Hematopoietic multipotent progenitor cell treated with erythropoietin and hydrocortisone succinate and interleukin-3 and kit ligand, for 17 days (in vitro differentiated cells): ENCODE measurements around the gene UBR7.
A peak's percentile ranks its signal among the peaks of the same experiment; 100 is the strongest.

Experiments used
- DNase-seq: peaks from one replicate; pipeline ENCODE4 v3.0.0-alpha.2; 2015; ENCODE audit warnings: low spot score

The UBR7 gene

DNA sequence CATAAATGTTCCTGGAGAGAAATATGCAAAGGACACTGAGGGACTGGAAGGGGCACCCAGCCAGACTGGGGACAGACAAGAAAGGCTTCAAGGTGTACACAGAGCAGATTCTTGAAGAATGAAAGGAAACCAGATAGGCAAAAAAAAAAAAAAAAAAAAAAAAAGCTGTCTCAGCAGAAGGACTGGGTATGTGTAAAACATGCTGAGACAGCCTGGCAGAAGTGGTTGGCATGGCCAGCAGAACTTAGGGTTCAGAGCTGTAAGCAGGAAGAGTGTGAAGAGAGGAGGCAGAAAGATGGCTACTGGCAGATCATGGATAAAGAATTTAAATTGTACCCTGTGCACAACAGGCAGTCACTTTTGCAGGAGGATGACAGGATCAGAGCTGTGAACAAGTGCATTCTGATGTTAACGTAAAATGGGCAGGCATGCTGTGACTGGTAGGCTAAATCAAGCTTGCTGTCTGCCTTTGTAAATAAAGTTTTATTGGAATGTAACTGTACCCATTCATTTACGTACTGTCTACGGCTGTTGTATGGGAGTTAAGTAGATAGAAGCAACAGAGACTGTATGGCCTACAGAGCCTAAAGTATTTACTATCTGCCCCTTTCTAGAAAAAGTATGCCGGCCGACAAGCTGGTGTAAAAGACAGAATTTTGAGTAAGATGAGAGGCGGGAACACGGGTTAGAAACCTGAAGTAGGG, 42.2 kb downstream of the UBR7 start:
- DNase-seq, result no peak

DNA sequence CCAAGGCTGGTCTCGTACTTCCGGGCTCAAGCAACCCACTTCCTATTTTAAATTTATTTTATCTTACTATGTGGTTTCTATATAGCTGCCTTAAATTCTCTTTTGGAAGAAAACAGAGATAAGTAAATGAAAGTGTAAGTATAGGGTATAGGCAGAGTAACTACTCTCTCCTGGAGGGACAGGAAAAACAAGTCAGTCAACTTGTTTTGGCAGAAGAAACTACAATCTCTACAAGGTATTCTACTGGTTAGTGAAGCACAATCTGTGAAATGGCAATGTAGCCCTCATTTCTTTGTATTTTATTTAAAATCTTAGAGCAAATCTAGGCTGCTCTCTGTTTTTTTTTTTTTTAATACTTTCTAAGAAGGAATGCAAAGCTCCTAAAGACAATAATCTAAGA, 55.4 kb downstream of the UBR7 start:
- DNase-seq, result no peak

DNA sequence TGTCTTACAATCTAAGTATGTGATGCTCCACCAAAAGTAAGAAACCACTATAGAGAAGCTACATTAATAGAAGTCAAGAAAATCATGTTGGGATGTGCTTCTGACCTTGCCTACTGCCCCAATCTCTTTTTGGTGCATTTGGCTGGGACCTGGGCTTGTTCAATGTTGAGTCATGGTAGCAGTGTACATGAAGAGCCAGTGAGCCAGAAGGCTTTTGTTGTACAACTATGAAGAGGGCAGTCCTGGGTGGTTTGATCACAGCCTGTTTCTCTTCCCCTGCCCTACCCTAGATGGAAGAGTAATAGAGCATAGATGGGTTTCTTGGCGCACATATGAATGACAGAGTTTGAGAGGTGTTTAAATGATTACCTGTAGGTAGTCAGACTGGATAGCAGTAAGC, 56.4 kb downstream of the UBR7 start:
- no peak for DNase-seq

DNA sequence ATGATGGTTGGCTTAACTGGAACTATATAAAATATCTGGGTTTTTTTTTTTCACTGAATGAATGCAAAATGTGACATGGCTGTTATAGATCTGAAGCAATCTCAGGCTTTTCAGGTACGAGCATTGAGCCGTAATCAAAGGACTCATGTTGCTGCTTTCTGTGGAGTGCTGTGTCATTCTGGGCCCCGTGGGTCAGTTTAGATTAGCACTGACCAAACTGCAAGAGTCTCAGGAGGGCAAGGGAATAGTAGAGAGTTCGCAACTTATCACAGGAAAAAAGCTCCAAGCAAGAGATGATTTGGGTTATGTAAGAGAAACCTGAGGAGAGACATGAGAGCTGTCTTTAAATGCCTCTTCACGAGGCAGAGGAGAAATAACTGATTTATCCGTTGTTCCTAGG, 59.1 kb downstream of the UBR7 start:
- peak; percentile 23 for DNase-seq

DNA sequence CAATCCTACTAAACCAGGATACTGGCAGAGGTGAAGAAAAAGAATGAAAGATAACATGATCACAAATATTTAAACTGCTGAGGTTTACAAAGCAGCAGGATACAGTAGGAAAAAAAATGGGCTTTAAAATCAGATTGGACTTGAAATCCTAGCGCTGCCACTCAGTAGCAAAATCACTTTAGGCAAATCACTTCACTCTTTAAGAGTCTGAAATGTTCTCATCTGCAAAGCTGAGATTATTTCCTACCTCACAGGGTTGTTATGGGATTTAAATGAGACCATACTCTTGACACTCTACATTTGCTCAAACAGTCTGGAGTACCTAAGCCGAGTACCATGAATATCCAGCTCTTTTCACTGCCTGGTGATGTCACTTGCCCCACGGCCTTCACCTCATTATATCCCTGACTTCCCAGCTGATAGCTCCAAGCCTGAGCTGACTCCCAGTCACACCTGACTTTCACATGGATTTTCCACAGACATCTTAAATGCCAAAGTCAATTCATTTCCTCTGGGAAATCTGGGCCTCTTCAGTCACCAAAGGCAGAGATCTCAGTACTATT, 60.2 kb downstream of the UBR7 start:
- no peak for DNase-seq

DNA sequence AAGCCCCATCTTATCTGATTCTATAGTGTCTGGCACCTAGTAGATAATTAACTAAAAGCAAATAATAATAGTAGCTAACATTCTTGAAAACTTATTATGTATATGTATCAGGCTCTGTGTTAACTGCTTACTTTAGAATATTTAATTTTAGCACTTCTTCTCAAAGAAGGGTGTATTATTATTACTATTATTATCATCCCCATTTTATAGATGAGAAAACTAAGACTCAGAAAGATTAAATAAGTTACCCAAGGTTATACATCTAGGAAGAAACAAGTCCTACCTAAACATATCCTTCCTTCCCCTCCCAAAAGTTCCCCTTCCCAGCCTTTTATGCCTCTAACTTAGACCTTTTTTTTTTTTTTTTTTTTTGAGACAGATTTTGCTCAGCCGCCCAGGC, 61.4 kb downstream of the UBR7 start:
- no peak for DNase-seq

DNA sequence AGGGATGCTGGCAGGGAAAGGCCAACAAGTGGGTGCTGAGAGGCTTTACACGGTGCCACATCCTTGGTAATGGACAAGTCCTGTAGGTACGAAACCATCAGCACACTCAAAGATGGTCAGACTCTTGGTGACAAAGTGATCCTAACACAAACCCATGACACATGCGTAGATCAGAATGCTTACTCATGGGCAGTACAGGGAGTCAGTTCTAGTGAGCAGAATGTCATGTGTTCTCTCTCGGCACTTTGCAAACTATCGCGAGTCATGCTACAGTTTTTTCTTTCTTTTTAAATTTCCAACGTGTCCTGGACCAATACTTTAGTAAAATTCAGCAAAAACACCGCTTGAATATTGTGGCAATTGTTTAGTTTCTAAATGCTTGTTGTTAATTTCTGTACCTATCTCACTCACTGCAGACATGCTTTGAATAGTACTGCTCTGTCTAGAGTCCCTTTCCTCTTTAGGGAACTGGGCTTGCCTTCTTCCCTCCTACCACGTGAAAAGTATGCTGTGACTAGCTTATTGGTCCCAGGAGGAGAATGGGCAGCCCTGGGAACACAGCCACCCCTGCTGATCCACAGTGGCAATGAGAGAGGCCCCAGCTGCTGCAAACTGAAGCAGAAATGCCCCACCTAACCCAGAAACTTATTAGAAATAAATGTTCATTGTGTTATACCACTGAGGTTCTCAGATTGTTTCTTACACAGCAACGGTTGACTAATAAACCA, 62.4 kb downstream of the UBR7 start:
- peak; percentile 23 for DNase-seq

DNA sequence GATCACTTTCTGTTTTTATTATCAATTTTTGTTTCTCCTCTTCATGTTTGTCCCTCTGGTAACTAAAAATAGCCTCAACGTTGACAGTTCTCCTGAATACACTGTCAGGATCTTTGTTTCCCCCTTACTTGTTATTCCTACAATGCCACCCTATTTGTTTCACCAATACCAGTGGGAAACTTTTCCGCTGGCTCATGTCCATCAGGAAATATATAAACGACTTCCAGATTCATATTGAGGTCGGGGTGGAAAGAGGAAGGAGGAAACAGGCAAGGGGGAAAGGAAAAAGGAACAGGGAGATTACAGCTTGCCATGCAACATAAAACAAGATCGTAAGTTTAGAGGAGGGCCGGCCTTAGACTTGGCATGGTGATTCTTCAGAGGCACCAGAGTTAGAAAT, 64.1 kb downstream of the UBR7 start:
- DNase-seq, result no peak

DNA sequence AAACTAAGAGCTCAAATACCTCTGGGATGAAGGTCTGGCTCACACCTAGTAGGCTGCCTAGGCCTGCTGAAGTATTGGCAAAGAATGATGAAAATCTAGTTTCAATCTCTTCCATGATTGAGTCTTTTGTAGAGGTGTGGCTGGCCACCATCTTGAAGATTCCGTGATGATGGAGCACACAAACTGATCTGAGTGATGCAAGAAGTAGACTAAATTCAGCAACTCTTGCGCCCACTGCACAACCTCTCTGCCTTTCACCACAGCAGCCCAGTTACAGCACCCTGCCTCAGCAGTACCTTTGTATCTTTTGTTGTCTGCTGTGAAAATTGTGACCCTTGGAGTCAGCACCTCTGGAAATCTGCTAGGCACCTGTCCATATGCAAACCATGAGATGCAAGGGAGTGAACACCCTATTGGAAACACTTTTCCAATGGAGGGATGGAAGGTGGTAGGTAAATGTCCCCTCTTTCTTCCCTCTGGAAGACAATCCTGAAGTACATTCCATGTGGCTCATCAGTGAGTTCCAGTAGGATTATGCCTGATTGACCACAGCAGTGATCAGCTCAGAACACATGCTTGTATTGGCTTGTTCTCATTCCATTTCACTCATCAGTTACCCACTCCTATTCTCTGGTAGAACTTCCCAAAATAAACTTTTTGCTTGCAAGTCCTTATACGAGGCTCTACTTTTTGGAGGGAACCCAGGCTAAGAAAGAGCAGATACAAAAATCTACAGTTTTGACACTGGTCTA, 67.2 kb downstream of the UBR7 start:
- DNase-seq, result no peak

DNA sequence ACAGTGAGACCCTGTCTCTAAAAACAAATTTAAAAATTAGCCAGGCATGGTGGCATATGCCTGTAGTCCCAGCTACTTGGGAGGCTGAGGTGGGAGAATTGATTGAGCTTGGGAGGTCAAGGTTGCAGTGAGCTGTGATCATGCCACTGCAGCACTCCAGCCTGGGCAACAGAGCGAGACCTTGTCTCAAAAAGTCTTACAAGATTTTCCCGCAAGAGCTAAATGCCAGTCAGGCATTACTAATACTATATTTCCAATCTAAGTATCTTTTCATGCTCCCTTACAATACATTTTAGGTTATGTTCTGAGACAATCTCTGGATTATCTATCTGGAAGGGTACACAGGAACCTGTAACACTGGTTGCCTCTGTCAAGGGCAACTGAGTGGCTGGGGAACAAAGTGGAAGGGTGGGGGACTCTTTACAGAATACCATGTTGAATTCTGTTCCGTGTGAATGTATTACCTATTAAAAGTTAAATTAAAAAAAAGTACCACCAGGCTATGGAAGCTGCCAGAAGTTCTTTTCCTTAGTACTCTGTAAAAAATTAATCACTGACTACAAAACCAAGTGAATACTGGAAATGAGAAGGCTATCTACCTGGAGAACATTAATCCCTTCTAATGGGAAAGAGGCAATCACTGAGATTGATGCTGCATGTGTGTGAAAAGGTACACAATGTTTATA, 69.1 kb downstream of the UBR7 start:
- no peak for DNase-seq
